OCI-LY7 (cell line): Measurements from ENCODE around the gene SCO1. TPM values are rescaled to one million over a fixed set of nuclear protein-coding genes. Genes with fewer than 3 reads are reported as not detected.
"Not testable (repeated sequence)": the region's sequence is repeated elsewhere in the genome, so short reads cannot be mapped to it uniquely, and the experiment has no call there.

Experiments
- BruUV-seq: library from RNA; stranded (reverse); fragments of 400-500 nt; replicated peaks from 2 replicates; lab custom pipeline; 2021; lab: Mats Ljungman, UMichigan
- CTCF ChIA-PET: fragments of 300-600 bp; sonication (Branson Sonifier 250); formaldehyde crosslinking; loops from one replicate; lab custom pipeline; 2022; ENCODE audit warnings: antibody characterized with exemption; ENCODE audit not compliant: unreplicated experiment; lab: Charles Lee
- POLR2A ChIA-PET: fragments of 300-600 bp; sonication (Branson Sonifier 250); formaldehyde crosslinking; loops from one replicate; lab custom pipeline; 2022; ENCODE audit warnings: antibody characterized with exemption; lab: Charles Lee
- DNase-seq: peaks from one replicate; pipeline ENCODE4 v3.0.0-alpha.2; 2015; ENCODE audit warnings: low spot score
- H2AFZ ChIP-seq: fragments of 200-600 bp; sonication (generic), shearing (Covaris generic); 2 replicates; pipeline ENCODE4 v1.6.1; 2014; ENCODE audit warnings: mild to moderate bottlenecking, antibody characterized with exemption, low read length, moderate library complexity
- H3K27ac ChIP-seq: fragments of 200-600 bp; sonication (generic); 2 replicates; pipeline ENCODE4 v1.5.1; 2014; ENCODE audit warnings: mixed run types, low read depth, mild to moderate bottlenecking, moderate library complexity, low read length, inconsistent platforms; ENCODE audit not compliant: poor library complexity, severe bottlenecking
- H3K36me3 ChIP-seq: fragments of 200-600 bp; sonication (generic); 2 replicates; pipeline ENCODE4 v1.6.1; 2014; ENCODE audit warnings: mild to moderate bottlenecking, antibody characterized with exemption, low read length, moderate library complexity, mixed read lengths; ENCODE audit not compliant: insufficient read depth
- H3K4me1 ChIP-seq: fragments of 200-600 bp; sonication (generic); 2 replicates; pipeline ENCODE4 v1.5.1; 2014; ENCODE audit warnings: mild to moderate bottlenecking, low read length; ENCODE audit not compliant: insufficient read depth, poor library complexity, severe bottlenecking
- H3K4me2 ChIP-seq: fragments of 200-600 bp; sonication (generic); 2 replicates; pipeline ENCODE4 v1.6.1; 2014; ENCODE audit warnings: mild to moderate bottlenecking, low read length
- H3K4me3 ChIP-seq: fragments of 200-600 bp; sonication (generic); 2 replicates; pipeline ENCODE4 v1.5.1; 2014; ENCODE audit warnings: mild to moderate bottlenecking, low read depth, low read length; ENCODE audit not compliant: poor library complexity, severe bottlenecking
- H3K79me2 ChIP-seq: fragments of 200-600 bp; sonication (generic); 2 replicates; pipeline ENCODE4 v1.6.1; 2016; ENCODE audit warnings: low read depth, mild to moderate bottlenecking, low read length, moderate library complexity, mixed read lengths; ENCODE audit not compliant: insufficient read depth
- H3K9me2 ChIP-seq: fragments of 200-600 bp; sonication (generic); 2 replicates; pipeline ENCODE4 v1.6.1; 2016; ENCODE audit warnings: mild to moderate bottlenecking, low read length, mixed read lengths; ENCODE audit not compliant: insufficient read depth
- H3K9me3 ChIP-seq: fragments of 200-600 bp; sonication (generic); 2 replicates; pipeline ENCODE4 v1.6.1; 2014; ENCODE audit warnings: mild to moderate bottlenecking, mixed run types, low read length, mixed read lengths
- H4K20me1 ChIP-seq: fragments of 200-600 bp; sonication (generic); 2 replicates; pipeline ENCODE4 v1.6.1; 2014; ENCODE audit warnings: mild to moderate bottlenecking, antibody characterized with exemption, low read length, moderate library complexity, mixed read lengths; ENCODE audit not compliant: insufficient read depth
- CTCF ChIP-seq: fragments of 200-600 bp; sonication (generic); conservative IDR thresholded peaks from 2 replicates; pipeline ENCODE4 v1.5.1; 2014; ENCODE audit warnings: mild to moderate bottlenecking, antibody characterized with exemption, low read length, moderate library complexity, mixed read lengths
- EZH2phosphoT487 ChIP-seq: fragments of 200-600 bp; sonication (generic); IDR thresholded peaks from 2 replicates; pipeline ENCODE4 v1.6.1; 2018; ENCODE audit warnings: low read depth, borderline replicate concordance, mild to moderate bottlenecking, mixed run types, antibody characterized with exemption, low read length, moderate library complexity, mixed read lengths
- intact Hi-C: fragments of 100-400 bp; cut with micrococcal nuclease; formaldehyde crosslinking; loops from one replicate; pipeline ENCODE4 v1.10.0; 2022; ENCODE audit not compliant: unreplicated experiment
- total RNA-seq, 2 experiments: library from RNA; depleted of rRNA in 1 of 2; stranded (reverse); fragments of >200 nt in 1 of 2; shearing (Covaris generic) in 1 of 2; gene quantifications; 2 replicates each; pipeline ENCODE4 v1.2.3, GENCODE V29; 2014 to 2022

SCO1 gene
- total RNA-seq, 2 experiments from 2014 or later = 32.2 to 44.4 TPM

- Histone ChIP-seq H3K4me3 (no peak overlapping the region), H2AFZ (no peak overlapping the region), H4K20me1 (no peaks in the 10 kb centered on the region), H3K79me2 (peaks cover 15% of the 10 kb centered on the region; the same call in 1 of the 2 replicates), H3K4me2 (no peak overlapping the region), H3K9me2 (no peaks in the 10 kb centered on the region), H3K27ac (no peak overlapping the region), H3K4me1 (peaks cover 11% of the 10 kb centered on the region), H3K9me3 (no peaks in the 10 kb centered on the region), H3K36me3 (peaks cover 27% of the 10 kb centered on the region)
- POLR2A ChIA-PET = no interaction called here
- BruUV-seq = no TSS peak
- no peak for DNase-seq
- intact Hi-C loops = no loop called here
- CTCF ChIA-PET = no interaction called here
- TF ChIP-seq EZH2phosphoT487 (no peak), CTCF (no peak)
These were observed 5.2 kb upstream of the SCO1 start for GRCh38 chr17:10702574-10702973.

- H3K9me3 ChIP-seq = no peaks in the 10 kb centered on the region
- no TSS peak for BruUV-seq
- POLR2A ChIA-PET = interaction anchor here (0.6 kb wide), 1 partner anchor 1320 kb away, joined by 3 read pairs; no protein-coding TSS in a partner anchor
- intact Hi-C loops = no loop called here
- H3K36me3 ChIP-seq = peaks cover 9% of the 10 kb centered on the region
- H3K4me2 ChIP-seq = peak overlapping the region; percentile 45; the same call in 1 of the 2 replicates
- no peaks in the 10 kb centered on the region for H3K9me2 ChIP-seq
- no peak overlapping the region for H2AFZ ChIP-seq
- no peak overlapping the region for H3K27ac ChIP-seq
- CTCF ChIA-PET = no interaction called here
- no peak for DNase-seq
- H3K4me3 ChIP-seq = no peak overlapping the region
- H4K20me1 ChIP-seq = 0 out of 2 replicates have a peak, but pooled peaks cover 8% of the 10 kb centered on the region
- no peak for TF ChIP-seq CTCF
- no peak for TF ChIP-seq EZH2phosphoT487
- H3K79me2 ChIP-seq = peaks cover 39% of the 10 kb centered on the region
- peaks cover 27% of the 10 kb centered on the region for H3K4me1 ChIP-seq
These were observed 2.5 kb upstream of the SCO1 start for GRCh38 chr17:10699856-10700255.

- peak; percentile 16 for DNase-seq
- no peaks in the 10 kb centered on the region for H3K9me2 ChIP-seq
- peak overlapping the region; percentile 75 for H3K27ac ChIP-seq
- intact Hi-C loops = no loop called here
- H3K4me1 ChIP-seq = peaks cover 27% of the 10 kb centered on the region
- no peak for TF ChIP-seq CTCF
- TF ChIP-seq EZH2phosphoT487 = no peak
- no peaks in the 10 kb centered on the region for H3K9me3 ChIP-seq
- H3K4me2 ChIP-seq = peak overlapping the region; percentile 88
- CTCF ChIA-PET = no interaction called here
- peaks cover 16% of the 10 kb centered on the region; the same call in 1 of the 2 replicates for H4K20me1 ChIP-seq
- POLR2A ChIA-PET = no interaction called here
- peak overlapping the region; percentile 86 for H2AFZ ChIP-seq
- peak overlapping the region; percentile 95 for H3K4me3 ChIP-seq
- H3K79me2 ChIP-seq = peaks cover 55% of the 10 kb centered on the region
- BruUV-seq = TSS peak; percentile 83
- H3K36me3 ChIP-seq = peaks cover 24% of the 10 kb centered on the region
These were observed 924 bp upstream of the SCO1 start for GRCh38 chr17:10698096-10698818.

- H3K9me3 ChIP-seq, intact Hi-C loops, H2AFZ ChIP-seq, DNase-seq, BruUV-seq, H3K9me2 ChIP-seq, CTCF ChIA-PET, H3K27ac ChIP-seq: not testable (repeated sequence)
- Histone ChIP-seq H3K4me2 (peak overlapping the region; percentile 88), H3K4me3 (peak overlapping the region; percentile 95), H4K20me1 (peaks cover 16% of the 10 kb centered on the region; the same call in 1 of the 2 replicates), H3K79me2 (peaks cover 68% of the 10 kb centered on the region), H3K36me3 (peaks cover 47% of the 10 kb centered on the region), H3K4me1 (peaks cover 27% of the 10 kb centered on the region)
- POLR2A ChIA-PET = interaction anchor here (0.7 to 1.1 kb wide), 2 partner anchors 23 to 456 kb away, joined by 3 read pairs; no protein-coding TSS in a partner anchor
These were observed 1.4 kb downstream of the SCO1 start for GRCh38 chr17:10695875-10696407.
